HG02870 (cell line): ENCODE measurements around the gene TRIM31.

ENCODE experiments used
- ATAC-seq: cut with Tn5 transposase; IDR thresholded peaks from one replicate; pipeline ENCODE4 v1.9.1; 2021; ENCODE audit warnings: mild to moderate bottlenecking, moderate library complexity; ENCODE audit not compliant: unreplicated experiment

TRIM31 gene

GRCh38 chr6:30055513-30055912, 57.4 kb downstream of the TRIM31 start:
- ATAC-seq, result no peak

- ATAC-seq, result no peak
Measured at GRCh38 chr6:30053682-30054081, 59.2 kb downstream of the TRIM31 start.
